ENCODE measurements around the gene HOXB2.
"Not testable (repeated sequence)": the region's sequence is repeated elsewhere in the genome, so short reads cannot be mapped to it uniquely, and the experiment has no call there.

Gene HOXB2

DNA sequence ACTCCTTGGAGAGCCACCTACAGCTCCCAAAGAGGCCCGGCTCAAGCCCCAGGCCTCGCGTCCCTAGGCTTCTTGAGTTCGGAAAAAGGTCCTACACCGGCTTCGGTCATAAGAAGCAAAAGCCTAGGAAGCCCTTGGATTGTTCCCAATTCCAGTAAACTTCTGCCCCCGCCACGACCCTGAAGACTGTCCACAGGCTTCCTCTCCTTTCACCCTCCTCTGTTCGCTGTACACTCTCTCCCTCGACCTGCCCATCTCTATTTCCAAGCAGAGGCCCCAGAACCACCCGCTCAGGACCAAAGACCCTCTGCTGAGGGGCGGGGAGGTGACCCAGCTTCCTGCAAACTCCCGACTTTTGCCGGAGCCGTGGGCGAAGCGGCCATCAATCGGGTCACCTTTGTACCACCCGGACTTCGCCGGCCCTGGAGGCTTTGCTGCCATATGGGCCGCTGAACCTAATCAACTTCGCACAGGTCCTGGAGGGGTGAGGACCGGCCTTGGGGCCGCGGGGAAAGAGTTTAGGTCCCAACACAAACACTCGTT is 2.7 kb downstream of the HOXB2 start:
- H3K4me3 ChIP-seq (ENCODE audit: low read depth, low read length): no peak overlapping the region

DNA sequence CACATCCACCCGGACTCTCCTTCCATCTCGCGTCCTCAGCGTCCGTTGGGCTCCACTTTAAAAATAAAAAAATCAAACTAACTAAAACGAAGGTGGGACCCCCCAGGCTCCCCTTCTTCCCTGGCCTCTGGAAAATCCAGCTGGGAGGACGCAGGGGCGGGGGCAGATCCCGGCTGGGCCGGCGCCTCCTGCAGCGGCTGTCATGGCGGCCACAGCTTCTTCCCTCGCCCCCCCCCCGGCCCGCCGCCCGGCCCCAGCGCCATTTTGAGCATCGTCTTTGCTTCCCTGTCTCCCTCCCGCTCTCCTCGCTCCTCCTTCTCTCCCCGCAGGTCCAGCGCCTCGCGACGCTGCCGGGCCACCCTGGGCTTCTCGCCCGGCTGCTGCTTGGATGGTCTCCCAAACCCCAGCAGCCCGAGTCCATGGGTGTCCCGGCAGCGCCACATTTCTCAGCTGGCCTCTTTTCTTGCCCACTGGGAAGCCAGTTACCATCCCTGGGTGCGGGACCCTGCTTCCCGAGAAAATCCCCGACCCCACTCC is 3.3 kb downstream of the HOXB2 start:
- H3K4me3 ChIP-seq (ENCODE audit: low read depth, low read length): peak overlapping the region; percentile 33

DNA sequence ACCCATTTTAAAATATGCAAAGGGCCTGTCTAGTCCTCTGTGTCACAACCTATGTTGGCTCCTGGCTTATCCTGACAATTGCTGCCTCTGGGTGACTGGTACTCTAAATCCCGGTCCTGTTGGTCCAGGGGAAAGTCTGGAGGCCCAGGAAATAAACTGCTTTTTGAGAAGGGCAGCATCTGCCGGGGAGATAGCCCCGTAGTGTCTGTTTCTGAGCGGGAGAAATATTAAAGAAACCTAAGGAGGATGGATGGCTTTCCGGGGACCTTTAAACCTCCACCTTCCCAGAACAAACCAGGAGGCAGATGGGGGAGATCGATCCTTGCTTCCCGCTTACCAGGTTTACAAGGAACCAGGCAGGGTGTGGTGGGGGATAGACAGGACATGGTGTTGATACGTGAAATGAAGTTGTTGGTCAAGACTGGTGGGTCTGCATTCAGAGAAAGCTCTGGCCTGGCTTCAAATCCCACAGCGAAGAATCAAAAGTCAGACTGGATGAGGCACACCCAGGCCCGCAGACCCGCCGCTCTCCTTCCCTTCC is 3.8 kb downstream of the HOXB2 start:
- peak overlapping the region; percentile 33 for H3K4me3 ChIP-seq (ENCODE audit: low read depth, low read length)

DNA sequence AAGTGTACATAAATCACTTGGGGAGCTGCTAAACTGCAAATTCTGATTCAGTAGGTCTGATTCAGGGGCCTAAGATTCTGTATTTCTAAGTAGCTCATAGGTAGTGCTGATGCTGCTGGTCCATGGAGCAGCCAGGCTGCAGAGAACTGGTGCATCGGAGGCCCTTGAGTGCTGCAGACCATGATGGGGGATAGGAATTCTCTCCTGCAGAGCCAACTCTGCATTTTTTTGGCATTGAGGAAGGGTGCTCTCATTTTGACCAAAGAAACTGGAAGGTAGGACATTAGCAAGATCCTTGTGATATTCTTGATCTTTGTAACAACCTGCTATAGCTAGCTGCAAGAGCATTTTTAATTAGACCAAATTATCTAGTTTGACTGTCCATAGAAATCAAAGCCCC is 4.7 kb downstream of the HOXB2 start:
- no peak overlapping the region for H3K4me3 ChIP-seq (ENCODE audit: low read depth, low read length)

DNA sequence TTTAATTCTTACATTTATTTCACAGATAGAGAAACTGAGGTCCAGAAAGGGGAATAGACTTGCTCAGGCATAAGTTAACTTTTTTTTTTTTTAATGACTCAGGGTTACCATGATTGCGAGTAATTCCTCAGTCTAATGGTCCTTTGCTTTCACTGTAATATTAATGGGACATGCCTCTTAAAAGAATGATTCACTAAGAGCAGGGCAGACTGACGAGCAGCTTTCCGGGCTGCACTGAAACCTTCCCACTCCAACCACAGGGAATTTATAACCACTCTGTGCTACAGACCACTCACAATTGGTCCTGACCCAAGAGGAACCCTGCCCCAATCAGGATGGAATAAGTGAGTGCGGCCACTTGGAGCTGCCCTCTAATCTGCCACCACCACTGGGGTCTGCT is 5.7 kb downstream of the HOXB2 start:
- H3K4me3 ChIP-seq (ENCODE audit: low read depth, low read length): no peak overlapping the region

DNA sequence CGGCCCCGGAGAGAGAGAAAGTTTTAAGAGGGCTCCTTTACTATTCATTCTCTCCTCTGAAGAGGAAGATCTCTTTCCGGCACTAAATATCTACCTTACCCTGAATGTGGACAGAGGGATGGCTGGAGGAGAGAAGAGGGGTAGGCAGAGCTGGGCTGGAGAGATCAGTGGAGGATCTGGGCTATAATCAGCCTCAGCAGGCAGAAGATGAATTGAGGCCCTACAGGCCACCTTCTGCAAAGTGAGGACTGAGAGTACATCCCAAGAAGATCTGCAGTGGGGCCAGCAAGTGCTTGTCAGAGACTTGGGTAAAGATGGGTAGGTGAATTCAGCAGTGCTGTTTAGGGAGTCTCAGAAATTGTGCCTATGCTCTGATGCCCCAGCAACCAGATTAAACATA is 7.6 kb downstream of the HOXB2 start:
- no peak overlapping the region for H3K4me3 ChIP-seq (ENCODE audit: low read depth, low read length)

DNA sequence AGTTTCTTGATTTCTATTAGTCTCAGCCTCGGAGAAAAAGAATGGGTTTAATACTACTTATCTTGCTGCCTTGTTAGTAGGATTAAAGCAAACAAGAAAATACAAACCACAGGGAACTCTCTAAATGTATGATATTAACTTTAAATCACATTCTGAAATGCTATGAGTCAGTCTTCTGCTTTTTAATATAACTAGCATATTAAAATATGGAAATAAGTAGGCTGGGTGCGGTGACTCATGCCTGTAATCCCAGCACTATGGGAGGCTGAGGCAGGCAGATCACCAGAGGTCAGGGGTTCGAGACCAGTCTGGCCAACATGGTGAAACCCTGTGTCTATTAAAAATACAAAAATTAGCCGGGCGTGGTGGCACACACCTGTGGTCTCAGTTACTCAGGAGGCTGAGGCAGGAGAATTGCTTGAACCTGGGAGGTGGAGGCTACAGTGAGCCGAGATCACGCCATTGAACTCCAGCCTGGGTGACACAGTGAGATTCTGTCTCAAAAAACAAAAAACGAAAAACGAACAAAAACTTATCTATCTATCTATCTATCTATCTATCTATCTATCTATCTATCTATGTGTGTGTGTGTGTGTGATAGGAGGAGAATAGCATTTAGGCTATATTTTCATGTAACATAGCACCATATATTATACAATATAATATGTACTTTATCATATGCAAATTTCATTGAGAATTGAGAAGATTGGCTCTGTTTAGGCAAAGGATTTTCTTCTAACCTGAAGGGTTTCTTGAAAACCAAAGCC is 8.9 kb downstream of the HOXB2 start:
- not testable (repeated sequence) for H3K4me3 ChIP-seq (ENCODE audit: low read depth, low read length)

DNA sequence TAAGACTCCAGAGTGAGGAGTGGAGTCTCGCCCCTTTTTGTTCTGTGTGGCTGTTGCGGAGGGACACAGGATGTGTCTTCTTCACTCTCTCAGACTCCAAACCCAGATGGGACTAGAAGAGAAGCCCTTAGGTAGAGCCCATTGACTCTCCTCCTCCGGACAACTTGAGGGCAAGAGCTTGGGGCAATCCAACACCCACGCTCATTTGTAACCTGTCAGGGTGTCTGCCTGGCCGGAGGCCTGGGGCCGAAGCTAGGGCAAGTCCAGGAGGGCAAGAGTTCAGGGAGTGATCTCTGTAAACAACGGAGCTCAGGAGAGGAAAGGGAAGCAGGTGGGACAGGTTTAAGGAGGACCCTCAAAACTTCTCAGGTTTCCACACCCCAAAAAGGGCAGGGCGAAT is 12.6 kb downstream of the HOXB2 start:
- H3K4me3 ChIP-seq (ENCODE audit: low read depth, low read length): no peak overlapping the region

DNA sequence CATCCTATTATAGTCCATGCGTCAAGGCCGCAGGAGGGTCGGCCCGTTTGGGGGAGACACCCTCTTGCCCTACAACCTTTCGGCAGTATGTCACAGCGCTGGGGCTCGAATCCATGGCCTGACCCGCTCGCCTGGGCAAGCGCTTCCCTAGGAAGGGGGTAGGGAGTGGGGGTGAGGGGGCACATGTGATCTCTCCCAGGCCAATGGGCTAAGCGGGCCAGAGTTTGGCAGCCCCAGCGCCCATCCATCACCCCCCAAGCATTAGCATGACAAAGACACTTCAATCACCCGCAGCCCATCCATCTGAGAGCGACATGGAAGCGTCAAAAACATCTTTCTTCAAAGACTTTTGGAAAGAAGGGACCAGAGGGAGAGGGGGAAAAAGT is 14.0 kb downstream of the HOXB2 start, which contains the start of gene HOXB1:
Gene HOXB1, minus strand, starts transcription at position 125 of the 386 bp plus-strand sequence. Its CDS starts 107 bp downstream, at position 18.
- no peak within 1 kb of the TSS for H3K4me3 ChIP-seq (ENCODE audit: low read depth, low read length)

DNA sequence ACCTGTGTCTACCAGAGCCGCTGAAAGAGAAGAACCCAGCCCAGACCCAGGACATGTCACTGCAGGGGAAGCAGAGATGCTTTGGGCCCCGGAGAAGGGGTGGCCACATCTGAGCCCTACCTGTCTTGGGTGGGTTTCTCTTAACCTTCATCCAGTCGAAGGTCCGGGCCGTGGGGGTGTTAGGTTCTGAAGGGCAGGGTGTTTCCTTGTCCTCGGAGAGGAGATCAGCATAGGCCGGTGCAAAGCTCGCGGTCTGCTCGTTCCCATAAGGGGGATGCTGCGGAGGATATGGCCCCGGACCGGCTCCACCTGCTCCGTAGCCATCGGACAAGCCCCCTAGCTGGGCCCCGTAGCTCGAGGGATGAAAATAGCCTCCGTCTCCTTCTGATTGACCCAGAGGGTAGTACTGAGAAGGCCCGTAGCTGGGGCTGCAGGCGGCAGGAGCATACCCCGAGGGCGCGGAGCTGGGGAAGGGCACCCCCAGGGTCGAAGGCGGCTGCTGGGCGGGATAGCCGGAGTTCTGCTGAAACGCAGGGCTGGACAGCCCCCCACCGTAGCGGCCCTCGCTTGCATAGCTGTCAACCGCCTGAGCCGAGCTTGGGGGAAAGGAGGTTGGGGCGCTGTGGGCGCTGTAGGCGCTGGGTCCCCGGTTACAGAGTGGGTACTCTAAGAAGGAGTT is 14.6 kb downstream of the HOXB2 start:
- H3K4me3 ChIP-seq (ENCODE audit: low read depth, low read length): no peak overlapping the region

DNA sequence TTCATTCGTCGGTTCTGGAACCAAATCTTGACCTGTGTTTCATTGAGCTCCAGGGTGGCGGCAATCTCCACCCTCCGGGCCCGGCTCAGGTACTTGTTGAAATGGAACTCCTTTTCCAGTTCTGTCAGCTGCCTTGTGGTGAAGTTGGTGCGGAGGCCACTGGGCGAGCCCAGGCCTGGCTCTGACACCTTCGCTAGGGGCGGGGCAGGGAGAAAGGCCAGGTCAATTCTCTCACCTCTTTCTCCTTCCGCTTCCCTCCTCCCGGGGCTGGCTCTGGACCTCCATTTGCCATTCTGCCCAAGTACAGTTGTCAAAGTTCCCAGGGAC is 15.3 kb downstream of the HOXB2 start:
- no peak overlapping the region for H3K4me3 ChIP-seq (ENCODE audit: low read depth, low read length)

DNA sequence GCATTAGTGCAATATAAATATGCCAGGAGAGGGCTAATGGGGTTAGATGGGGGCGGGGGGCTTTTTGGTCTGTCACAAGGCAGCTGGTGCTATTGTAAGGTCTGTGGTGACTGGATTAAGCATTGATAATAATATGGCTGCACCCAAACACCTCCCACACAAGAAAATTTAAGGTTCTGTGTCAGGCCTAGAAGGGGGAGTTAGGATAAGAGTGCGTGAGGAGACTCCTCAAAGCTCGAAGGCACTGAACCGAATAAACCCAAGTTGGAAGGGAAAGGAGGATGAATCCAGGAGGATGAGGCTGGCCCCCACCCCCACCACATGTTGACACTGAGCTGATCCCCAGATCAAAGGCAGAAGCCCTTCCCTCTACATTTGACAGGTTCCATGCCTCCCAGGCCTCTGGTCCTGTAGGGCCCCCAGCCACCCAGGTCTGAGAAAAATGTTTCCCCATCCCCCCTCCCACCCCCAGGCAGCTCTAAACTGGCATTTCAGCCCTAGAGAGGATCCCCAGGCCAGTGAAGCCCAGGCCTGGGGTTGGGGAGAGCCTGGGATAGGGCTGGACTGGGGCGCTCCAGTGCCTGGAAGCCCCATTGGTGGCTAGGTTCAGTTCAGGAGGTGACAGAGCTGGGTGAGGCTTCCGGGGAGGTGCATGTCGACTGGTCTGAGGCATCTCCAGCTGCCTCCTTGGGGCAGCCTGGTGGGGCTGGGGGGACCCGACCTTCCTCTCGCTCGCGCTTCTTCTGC is 15.8 kb downstream of the HOXB2 start:
- H3K4me3 ChIP-seq (ENCODE audit: low read depth, low read length): no peak overlapping the region

DNA sequence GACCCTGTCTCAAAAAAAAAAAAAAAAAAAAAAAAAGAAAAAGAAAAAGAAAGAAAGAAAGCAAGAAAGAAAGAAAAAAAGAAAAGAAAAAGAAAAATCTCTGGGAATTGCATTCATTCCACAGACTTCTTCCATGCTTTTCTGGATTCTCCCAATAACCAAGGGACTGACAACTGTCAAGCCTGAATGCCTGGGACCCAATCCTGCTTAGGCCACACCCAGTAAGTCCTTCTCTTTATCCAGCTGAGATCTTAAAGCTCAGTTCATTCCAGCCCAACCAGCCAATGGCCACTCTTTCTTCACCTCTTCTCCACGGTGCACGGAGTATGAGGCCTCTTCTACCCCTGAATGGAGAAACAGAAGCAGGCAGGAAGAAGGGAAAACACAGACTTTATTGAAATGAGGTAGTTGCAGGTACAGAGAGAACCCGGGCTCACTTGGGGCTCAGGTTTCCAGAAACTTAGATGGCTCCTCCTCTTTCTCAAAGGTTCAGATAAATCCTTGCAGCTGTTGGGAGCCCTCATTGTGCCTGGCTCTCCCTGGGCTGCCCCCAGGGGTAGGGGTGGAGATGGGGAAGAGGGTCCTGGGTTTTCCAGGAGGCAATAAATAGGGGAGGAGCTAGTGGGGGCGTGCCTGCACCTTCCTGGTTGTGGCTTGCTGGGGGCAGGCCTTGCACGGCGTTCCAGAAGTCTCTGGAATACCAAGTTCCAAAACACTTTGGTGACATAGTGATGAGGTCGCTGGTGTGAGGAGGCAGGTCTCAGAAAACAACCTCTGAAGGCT is 16.6 kb downstream of the HOXB2 start:
- no peak overlapping the region for H3K4me3 ChIP-seq (ENCODE audit: low read depth, low read length)

DNA sequence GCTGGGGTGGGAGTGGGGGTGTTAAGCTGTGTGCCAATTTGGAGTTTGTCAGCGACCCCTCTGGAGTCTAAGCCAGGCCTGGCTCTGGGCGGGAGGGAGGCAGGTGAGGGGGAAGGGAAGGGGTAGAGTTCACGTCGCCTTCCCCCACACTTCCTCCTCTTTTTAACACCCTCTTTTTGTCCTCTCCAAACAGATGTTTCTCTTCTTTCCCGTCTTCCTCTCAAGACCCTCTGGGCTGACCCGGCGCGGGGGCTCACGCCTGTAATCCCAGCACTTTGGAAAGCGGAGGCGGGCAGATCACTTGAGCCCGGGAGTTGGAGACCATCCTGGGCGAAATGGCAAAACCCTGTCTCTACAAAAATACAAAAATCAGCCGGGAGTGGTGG is 17.4 kb downstream of the HOXB2 start:
- H3K4me3 ChIP-seq (ENCODE audit: low read depth, low read length): peak overlapping the region; percentile 17

DNA sequence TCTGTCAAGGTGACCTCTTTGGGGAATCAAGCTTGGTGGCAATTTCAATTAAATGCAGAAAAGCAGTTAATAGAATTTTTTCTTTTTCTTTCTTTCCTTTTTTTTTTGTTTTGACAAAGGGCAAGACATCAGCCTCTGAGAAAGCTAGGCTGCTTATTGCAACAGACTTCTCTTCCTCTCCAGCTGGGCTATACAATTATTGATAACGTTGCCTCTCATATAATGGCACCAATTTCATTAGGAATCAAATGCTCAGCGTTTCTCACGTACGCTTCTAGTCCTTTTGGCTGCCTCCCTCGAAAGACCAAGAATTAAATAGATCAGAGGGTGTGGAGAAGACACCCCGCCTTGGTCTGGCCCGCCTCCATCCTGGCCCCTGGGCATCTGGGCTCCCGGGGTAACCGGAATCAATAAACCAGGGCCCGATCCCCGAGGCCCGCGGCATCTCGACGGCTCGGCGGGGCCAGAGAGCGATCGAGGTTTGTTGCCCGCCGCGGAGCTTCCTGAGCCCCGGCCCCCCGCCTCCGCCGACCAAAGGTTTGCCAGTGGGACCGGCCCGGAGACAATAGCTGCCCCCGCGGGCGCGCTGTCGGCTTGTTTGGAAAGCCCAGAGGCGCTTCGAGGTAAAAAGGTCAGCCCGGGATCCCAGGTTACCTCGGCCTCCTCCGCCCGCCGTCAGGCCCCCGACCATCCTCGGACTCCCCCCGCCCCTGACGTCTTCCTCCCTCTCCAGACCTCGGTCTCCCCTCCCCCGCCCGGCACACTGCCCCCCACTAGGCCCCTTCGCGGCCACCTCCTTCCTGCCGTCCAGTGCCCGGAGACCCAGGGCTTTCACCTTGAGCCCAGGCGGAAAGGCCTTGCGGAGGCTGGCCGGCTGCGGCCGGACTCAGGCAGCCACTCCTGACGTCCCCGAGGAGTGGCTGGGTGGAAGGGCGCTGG is 18.0 kb downstream of the HOXB2 start:
- peak overlapping the region; percentile 17 for H3K4me3 ChIP-seq (ENCODE audit: low read depth, low read length)

DNA sequence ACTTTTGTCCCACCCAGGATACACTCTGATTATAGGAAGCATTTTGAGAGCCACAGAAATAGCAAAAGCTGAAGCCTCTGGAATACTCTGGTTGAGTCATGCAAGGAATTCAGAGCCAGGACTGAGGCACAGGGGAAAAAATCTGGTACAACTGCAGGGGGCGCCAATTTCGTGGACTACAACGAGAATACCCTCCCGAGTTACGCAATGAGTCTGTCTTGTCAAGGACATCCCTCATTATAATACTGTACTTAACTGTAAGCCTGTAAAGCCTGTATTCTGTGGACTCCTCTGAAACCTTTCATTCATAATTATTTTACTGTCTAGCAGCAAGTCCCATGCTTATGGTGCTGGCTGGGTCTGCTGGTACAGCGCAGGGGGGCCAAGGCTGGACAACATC is 21.9 kb downstream of the HOXB2 start:
- no peak overlapping the region for H3K4me3 ChIP-seq (ENCODE audit: low read depth, low read length)

DNA sequence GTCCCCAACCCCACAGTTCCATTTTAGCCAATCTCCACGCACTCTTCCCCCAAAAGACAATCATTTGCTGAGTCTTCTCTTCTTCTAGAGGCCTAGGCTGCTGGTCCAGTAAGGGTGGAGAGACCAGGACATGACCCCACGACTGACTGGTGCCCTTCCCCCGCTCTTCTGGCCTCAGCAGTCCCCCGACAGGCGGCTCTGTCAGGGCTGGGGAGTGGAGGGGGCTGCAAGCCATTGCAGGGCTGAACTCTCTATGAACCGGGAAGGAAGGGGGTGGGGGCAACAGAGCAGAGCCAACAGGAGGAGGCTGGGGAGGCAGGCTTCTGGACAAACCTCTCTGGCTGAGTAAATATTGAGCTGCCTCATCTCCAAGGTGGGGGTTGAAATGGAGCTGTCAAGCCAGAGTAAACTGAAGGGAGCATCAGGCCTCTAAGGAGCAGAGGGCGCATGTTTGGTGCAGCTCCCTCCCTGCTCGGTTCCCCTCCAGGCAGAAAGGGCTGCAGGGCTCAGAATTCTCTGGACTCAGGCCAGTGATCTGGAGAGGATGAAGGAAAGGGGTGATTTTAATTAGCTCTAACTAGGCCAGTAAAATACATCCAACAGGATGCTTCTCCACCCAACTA is 22.8 kb downstream of the HOXB2 start:
- no peak overlapping the region for H3K4me3 ChIP-seq (ENCODE audit: low read depth, low read length)

DNA sequence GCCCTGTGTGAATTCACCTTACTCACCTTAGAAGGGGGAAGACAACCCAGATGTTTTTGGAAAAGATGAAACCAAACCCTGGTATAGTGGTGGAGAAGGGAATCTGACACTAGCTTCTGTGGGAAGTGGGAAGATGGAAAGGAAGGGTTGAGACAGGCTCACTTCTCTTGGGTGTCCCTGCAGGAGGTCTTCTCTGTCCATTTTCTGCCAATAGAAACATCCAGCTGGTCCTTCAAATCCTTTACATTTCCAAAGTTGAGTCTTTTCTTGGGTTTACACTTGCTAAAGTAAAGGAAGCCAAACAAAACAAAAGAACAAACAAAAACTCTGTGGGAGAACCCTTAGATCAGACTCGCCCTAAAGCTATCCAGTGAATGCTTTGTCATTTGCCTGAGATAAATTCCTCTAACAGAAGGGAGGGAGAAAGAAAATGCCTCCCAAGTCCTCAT is 24.3 kb downstream of the HOXB2 start:
- H3K4me3 ChIP-seq (ENCODE audit: low read depth, low read length): no peak overlapping the region

DNA sequence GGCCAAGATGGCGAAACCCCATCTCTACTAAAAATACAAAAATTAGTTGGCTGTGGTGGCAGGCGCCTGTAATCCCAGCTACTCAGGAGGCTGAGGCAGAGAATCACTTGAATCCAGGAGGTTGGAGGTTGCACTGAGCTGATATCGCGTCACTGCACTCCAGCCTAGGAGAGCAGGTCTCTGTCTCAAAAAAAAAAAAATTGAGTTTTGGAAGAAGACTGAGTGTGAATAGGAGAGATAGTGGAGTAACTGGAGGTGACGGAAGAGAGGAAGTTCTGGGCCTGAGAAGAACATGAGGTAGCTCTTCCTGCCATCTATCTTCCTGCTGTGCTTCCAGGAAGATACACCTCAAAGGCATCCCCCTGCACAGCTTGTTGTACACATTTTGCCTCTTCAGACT is 25.5 kb downstream of the HOXB2 start:
- H3K4me3 ChIP-seq (ENCODE audit: low read depth, low read length): no peak overlapping the region

All from iPS-11a (cell line).